Neural crest cell (in vitro differentiated cells): Measurements from ENCODE around the gene ZNF574. TPM values are rescaled to one million over a fixed set of nuclear protein-coding genes. Genes with fewer than 3 reads are reported as not detected.

ENCODE experiments used
- DNase-seq: peaks from one replicate; pipeline ENCODE4 v3.0.0; 2021; ENCODE audit warnings: low read depth, mixed read lengths, low spot score
- H3K27ac Mint-ChIP-seq: one replicate; pipeline ENCODE4 v1.8.0; 2021; ENCODE audit warnings: mild to moderate bottlenecking, mixed read lengths; ENCODE audit not compliant: unreplicated experiment
- H3K27me3 Mint-ChIP-seq: 2 replicates; pipeline ENCODE4 v1.8.0; 2021; ENCODE audit warnings: low read depth, mild to moderate bottlenecking, mixed read lengths
- H3K36me3 Mint-ChIP-seq: 2 replicates; pipeline ENCODE4 v1.8.0; 2021; ENCODE audit warnings: low read depth, mild to moderate bottlenecking, mixed read lengths
- H3K4me1 Mint-ChIP-seq: 2 replicates; pipeline ENCODE4 v1.8.0; 2021; ENCODE audit warnings: mixed read lengths
- H3K4me3 Mint-ChIP-seq: one replicate; pipeline ENCODE4 v1.8.0; 2021; ENCODE audit warnings: mild to moderate bottlenecking, mixed read lengths
- H3K9me3 Mint-ChIP-seq: 2 replicates; pipeline ENCODE4 v1.8.0; 2021; ENCODE audit warnings: mixed read lengths
- total RNA-seq: library from RNA; stranded (reverse); gene quantifications from 2 replicates; pipeline ENCODE4 v1.2.1, GENCODE V29; 2021
- TF ChIP-seq, protein P1 (sequence below): fragments of 200-600 bp; sonication (generic); conservative IDR thresholded peaks from 2 replicates; pipeline ENCODE4 v1.5.0; 2021; ENCODE audit warnings: antibody characterized with exemption, mild to moderate bottlenecking

The ZNF574 gene
- total RNA-seq, 1 donor from 2014 or later: 26.0 TPM

DNA sequence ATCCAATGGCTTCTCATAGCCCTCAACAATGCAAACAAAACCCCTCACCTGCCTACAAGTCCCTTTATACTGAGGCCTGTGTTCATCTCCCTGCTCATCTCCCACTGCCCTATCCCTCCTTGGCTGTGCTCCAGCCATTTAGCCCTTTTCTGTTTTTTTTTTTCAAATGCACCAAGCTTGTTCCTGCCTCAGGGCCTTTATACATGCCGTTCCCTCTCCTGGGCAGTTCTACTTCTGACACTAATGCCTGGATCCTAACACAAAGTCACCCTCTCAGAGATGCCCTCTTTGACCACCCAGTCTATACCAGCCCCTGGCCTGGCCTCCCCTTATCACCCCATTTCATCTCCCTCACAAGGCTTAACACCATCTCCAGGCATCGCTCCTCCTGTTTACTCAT is 26.9 kb downstream of the ZNF574 start:
- H3K4me1 Mint-ChIP-seq: no peaks in the 10 kb centered on the region
- no peak overlapping the region for H3K27ac Mint-ChIP-seq
- H3K27me3 Mint-ChIP-seq: peaks cover 38% of the 10 kb centered on the region
- H3K4me3 Mint-ChIP-seq: no peak overlapping the region
- TF ChIP-seq, protein P1, sequence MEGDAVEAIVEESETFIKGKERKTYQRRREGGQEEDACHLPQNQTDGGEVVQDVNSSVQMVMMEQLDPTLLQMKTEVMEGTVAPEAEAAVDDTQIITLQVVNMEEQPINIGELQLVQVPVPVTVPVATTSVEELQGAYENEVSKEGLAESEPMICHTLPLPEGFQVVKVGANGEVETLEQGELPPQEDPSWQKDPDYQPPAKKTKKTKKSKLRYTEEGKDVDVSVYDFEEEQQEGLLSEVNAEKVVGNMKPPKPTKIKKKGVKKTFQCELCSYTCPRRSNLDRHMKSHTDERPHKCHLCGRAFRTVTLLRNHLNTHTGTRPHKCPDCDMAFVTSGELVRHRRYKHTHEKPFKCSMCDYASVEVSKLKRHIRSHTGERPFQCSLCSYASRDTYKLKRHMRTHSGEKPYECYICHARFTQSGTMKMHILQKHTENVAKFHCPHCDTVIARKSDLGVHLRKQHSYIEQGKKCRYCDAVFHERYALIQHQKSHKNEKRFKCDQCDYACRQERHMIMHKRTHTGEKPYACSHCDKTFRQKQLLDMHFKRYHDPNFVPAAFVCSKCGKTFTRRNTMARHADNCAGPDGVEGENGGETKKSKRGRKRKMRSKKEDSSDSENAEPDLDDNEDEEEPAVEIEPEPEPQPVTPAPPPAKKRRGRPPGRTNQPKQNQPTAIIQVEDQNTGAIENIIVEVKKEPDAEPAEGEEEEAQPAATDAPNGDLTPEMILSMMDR: no peak
- no peaks in the 10 kb centered on the region for H3K9me3 Mint-ChIP-seq
- DNase-seq: no peak
- H3K36me3 Mint-ChIP-seq: no peaks in the 10 kb centered on the region

DNA sequence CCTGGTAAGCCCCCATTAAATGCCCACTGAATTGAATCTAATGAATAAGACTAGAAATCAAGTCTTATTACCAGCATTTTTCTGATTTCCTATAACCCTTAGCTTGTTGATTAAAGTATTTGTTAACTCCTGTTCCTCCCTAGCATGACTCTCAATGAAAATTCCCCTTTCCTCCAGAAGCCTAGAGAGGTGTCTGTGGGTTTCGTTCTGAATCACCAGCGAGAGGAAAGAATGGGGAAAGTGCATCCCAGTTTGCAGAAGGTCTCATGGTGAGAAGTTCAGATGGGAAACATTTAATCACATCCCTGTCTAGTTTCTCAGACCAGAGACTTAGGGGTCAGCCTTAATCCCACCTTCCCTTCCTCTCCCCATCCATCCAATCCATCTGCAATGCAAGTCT is 29.4 kb downstream of the ZNF574 start:
- TF ChIP-seq, protein P1: no peak
- Mint-ChIP-seq H3K27me3 (peaks cover 42% of the 10 kb centered on the region), H3K27ac (no peak overlapping the region), H3K36me3 (no peaks in the 10 kb centered on the region), H3K4me3 (no peak overlapping the region), H3K9me3 (no peaks in the 10 kb centered on the region), H3K4me1 (no peaks in the 10 kb centered on the region)
- DNase-seq: no peak

DNA sequence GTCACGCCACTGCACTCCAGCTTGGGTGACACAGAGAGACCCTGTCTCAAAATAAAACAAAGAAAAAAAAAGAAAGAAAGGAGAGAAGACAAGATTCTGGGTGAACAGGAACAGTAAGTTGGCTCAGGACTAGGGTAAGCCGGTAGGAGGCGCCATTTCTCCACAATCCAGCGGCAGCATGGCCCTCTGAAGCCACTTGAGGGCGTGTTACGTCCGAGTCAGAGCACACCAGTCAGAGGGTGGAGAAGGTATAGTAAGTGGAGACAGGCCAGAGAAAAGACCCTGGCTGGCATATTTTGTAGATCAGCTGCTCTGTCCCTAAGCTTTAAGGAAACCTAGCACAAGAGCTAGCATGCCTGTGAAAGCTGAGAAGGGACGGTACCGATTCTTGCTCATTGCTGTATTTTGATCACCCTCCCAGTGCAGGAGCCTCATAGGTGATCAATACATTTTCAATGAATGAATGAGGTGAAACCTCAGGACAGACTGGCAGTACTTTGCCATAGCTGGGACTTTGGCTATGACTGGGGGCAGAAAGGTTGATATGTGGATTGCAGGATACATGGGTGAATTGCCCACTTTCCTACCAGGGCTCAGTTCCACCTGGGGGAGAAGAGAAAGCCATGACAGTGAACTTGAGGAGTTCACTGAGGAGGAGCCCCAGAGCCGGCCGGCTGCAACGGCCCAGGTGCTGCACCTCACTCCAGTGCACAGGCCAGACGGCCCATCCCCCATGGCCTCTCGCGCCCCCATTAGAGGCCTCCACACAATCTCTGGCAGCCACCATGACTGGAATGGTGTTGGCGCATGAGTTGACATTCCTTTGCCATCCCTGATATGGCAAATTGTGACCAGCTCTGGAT is 32.8 kb downstream of the ZNF574 start:
- Mint-ChIP-seq H3K27me3 (peaks cover 37% of the 10 kb centered on the region), H3K9me3 (no peaks in the 10 kb centered on the region), H3K4me1 (peaks cover 4% of the 10 kb centered on the region), H3K27ac (no peak overlapping the region), H3K36me3 (no peaks in the 10 kb centered on the region), H3K4me3 (no peak overlapping the region)
- DNase-seq: peak; percentile 94
- TF ChIP-seq, protein P1: peak; percentile 99

DNA sequence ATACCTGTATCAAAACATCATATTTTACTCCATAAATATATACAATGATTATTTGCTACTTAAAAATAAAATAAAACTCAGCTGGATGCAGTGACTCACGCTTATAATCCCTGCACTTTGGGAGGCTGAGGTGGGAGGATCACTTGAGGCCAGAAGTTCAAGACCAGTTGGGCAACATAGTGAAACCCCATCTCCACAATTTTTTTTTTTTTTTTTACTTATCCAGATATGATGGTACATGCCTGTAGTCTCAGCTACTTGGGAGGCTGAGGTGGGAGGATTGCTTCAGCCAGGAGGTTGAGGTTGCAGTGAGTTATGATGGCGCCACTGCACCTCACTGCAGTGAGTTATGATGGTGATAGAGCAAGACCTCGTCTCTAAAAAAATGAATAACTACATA is 33.9 kb downstream of the ZNF574 start:
- DNase-seq: no peak
- Mint-ChIP-seq H3K4me1 (peaks cover 9% of the 10 kb centered on the region), H3K27ac (no peak overlapping the region), H3K9me3 (no peaks in the 10 kb centered on the region), H3K36me3 (no peaks in the 10 kb centered on the region), H3K27me3 (peaks cover 27% of the 10 kb centered on the region), H3K4me3 (no peak overlapping the region)
- TF ChIP-seq, protein P1: no peak

DNA sequence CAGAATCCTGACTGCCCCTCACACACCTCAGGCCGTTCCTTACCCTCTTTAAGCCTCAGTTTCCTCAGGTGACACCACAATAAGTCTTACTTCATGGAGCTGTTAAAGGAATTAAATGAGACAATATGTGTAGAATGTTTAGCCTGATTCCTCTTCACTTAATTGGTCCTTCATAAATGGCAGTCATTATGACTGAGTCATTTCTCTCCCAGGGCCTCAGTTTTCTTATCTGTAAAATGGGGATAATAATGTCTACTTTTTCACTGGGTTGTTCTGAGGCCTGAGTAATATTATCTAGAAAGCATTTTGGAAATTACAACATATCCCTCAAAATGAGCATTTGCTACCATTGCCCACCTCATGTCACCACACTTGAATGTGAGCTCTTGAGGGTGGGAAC is 34.7 kb downstream of the ZNF574 start:
- Mint-ChIP-seq H3K4me1 (peaks cover 9% of the 10 kb centered on the region), H3K4me3 (no peak overlapping the region), H3K27ac (no peak overlapping the region), H3K27me3 (peaks cover 19% of the 10 kb centered on the region), H3K9me3 (no peaks in the 10 kb centered on the region), H3K36me3 (no peaks in the 10 kb centered on the region)
- TF ChIP-seq, protein P1: no peak
- no peak for DNase-seq
